ENCODE data around the gene CD300C.

The CD300C gene

GRCh38 chr17:74532115-74532514 is 13.8 kb downstream of the CD300C start:
- Histone ChIP-seq H4K20me1 (ENCODE audit: insufficient read depth) (no peaks in the 10 kb centered on the region), H3K79me2 (ENCODE audit: insufficient read depth, low read depth) (no peaks in the 10 kb centered on the region), H3K36me3 (ENCODE audit: insufficient read depth) (no peaks in the 10 kb centered on the region), H2AFZ (ENCODE audit: low read depth) (no peak overlapping the region), H3K4me2 (no peak overlapping the region), H3K4me1 (ENCODE audit: low read depth, poor library complexity, severe bottlenecking) (no peaks in the 10 kb centered on the region), H3K27me3 (ENCODE audit: insufficient read depth, low read depth) (peaks cover 96% of the 10 kb centered on the region), H3K27ac (no peak overlapping the region), H3K9ac (no peak overlapping the region), H3K4me3 (IDR thresholded peaks at IDR 0.05; ENCODE audit: insufficient read depth, low read depth, low read length) (no peak overlapping the region)
- TF ChIP-seq CTCF (conservative IDR thresholded peaks at IDR 0.05; ENCODE audit: low read depth, low read length) = no peak

- Histone ChIP-seq H3K4me1 (ENCODE audit: low read depth, poor library complexity, severe bottlenecking) (no peaks in the 10 kb centered on the region), H4K20me1 (ENCODE audit: insufficient read depth) (no peaks in the 10 kb centered on the region), H3K27me3 (ENCODE audit: insufficient read depth, low read depth) (peaks cover 96% of the 10 kb centered on the region), H3K4me2 (no peak within 1 kb of the TSS), H3K79me2 (ENCODE audit: insufficient read depth, low read depth) (no peaks in the 10 kb centered on the region), H3K27ac (no peak within 1 kb of the TSS), H3K4me3 (IDR thresholded peaks at IDR 0.05; ENCODE audit: insufficient read depth, low read depth, low read length) (no peak within 1 kb of the TSS), H3K36me3 (ENCODE audit: insufficient read depth) (no peaks in the 10 kb centered on the region), H2AFZ (ENCODE audit: low read depth) (no peak within 1 kb of the TSS), H3K9ac (no peak within 1 kb of the TSS)
- TF ChIP-seq CTCF (conservative IDR thresholded peaks at IDR 0.05; ENCODE audit: low read depth, low read length) = no peak
Measured at GRCh38 chr17:74531231-74531761, 14.6 kb downstream of the CD300C start, which contains the start of gene CD300LB. CD300LB (minus strand) TSS chr17:74531475; CDS start chr17:74531350, 125 bp downstream.

- H3K36me3 ChIP-seq (ENCODE audit: insufficient read depth) = no peaks in the 10 kb centered on the region
- no peaks in the 10 kb centered on the region for H3K4me1 ChIP-seq (ENCODE audit: low read depth, poor library complexity, severe bottlenecking)
Measured at GRCh38 chr17:74530831-74531150, 15.1 kb downstream of the CD300C start.

GRCh38 chr17:74529243-74529642 is 16.7 kb downstream of the CD300C start:
- H4K20me1 ChIP-seq (ENCODE audit: insufficient read depth) = no peaks in the 10 kb centered on the region
- no peak overlapping the region for H3K4me2 ChIP-seq
- H3K27ac ChIP-seq = no peak overlapping the region
- no peaks in the 10 kb centered on the region for H3K4me1 ChIP-seq (ENCODE audit: low read depth, poor library complexity, severe bottlenecking)
- H3K27me3 ChIP-seq (ENCODE audit: insufficient read depth, low read depth) = peaks cover 97% of the 10 kb centered on the region
- TF ChIP-seq CTCF (conservative IDR thresholded peaks at IDR 0.05; ENCODE audit: low read depth, low read length) = no peak
- no peaks in the 10 kb centered on the region for H3K79me2 ChIP-seq (ENCODE audit: insufficient read depth, low read depth)
- no peak overlapping the region for H3K9ac ChIP-seq
- H3K36me3 ChIP-seq (ENCODE audit: insufficient read depth) = no peaks in the 10 kb centered on the region
- H3K4me3 ChIP-seq (IDR thresholded peaks at IDR 0.05; ENCODE audit: insufficient read depth, low read depth, low read length) = no peak overlapping the region
- H2AFZ ChIP-seq (ENCODE audit: low read depth) = no peak overlapping the region

More at GRCh38 chr17:74530831-74531150, 15.1 kb downstream of the CD300C start:
- Histone ChIP-seq H2AFZ (ENCODE audit: low read depth) (no peak overlapping the region), H3K79me2 (ENCODE audit: insufficient read depth, low read depth) (no peaks in the 10 kb centered on the region), H3K4me2 (no peak overlapping the region), H3K9ac (no peak overlapping the region), H3K27me3 (ENCODE audit: insufficient read depth, low read depth) (peaks cover 97% of the 10 kb centered on the region), H4K20me1 (ENCODE audit: insufficient read depth) (no peaks in the 10 kb centered on the region), H3K4me3 (IDR thresholded peaks at IDR 0.05; ENCODE audit: insufficient read depth, low read depth, low read length) (no peak overlapping the region), H3K27ac (no peak overlapping the region)
- no peak for TF ChIP-seq CTCF (conservative IDR thresholded peaks at IDR 0.05; ENCODE audit: low read depth, low read length)

Data from KMS-11 (cell line).